ENCODE data around the gene ARHGEF28.

ARHGEF28 gene

GRCh38 chr5:73623901-73624404, 2.0 kb upstream of the ARHGEF28 start:
- TF ChIP-seq CTCF (IDR thresholded peaks at IDR 0.05; ENCODE audit: extremely low read depth, missing control alignments), result no peak
- no peak for DNase-seq (ENCODE audit: low spot score)

GRCh38 chr5:73624888-73625287, 1.1 kb upstream of the ARHGEF28 start:
- no peak for TF ChIP-seq CTCF (IDR thresholded peaks at IDR 0.05; ENCODE audit: extremely low read depth, missing control alignments)
- DNase-seq (ENCODE audit: low spot score), result no peak

- no peak for DNase-seq (ENCODE audit: low spot score)
- no peak for TF ChIP-seq CTCF (IDR thresholded peaks at IDR 0.05; ENCODE audit: extremely low read depth, missing control alignments)
Measured at GRCh38 chr5:73625372-73625943, 538 bp upstream of the ARHGEF28 start.

- TF ChIP-seq CTCF (IDR thresholded peaks at IDR 0.05; ENCODE audit: extremely low read depth, missing control alignments), result no peak
- DNase-seq (ENCODE audit: low spot score), result no peak
Measured at GRCh38 chr5:73626814-73627313, 868 bp downstream of the ARHGEF28 start.

GRCh38 chr5:73629456-73629855, 3.5 kb downstream of the ARHGEF28 start:
- TF ChIP-seq CTCF (IDR thresholded peaks at IDR 0.05; ENCODE audit: extremely low read depth, missing control alignments), result no peak
- no peak for DNase-seq (ENCODE audit: low spot score)

- no peak for DNase-seq (ENCODE audit: low spot score)
- no peak for TF ChIP-seq CTCF (IDR thresholded peaks at IDR 0.05; ENCODE audit: extremely low read depth, missing control alignments)
Measured at GRCh38 chr5:73630765-73631164, 4.8 kb downstream of the ARHGEF28 start.

- TF ChIP-seq CTCF (IDR thresholded peaks at IDR 0.05; ENCODE audit: extremely low read depth, missing control alignments), result no peak
Measured at GRCh38 chr5:73631500-73631899, 5.5 kb downstream of the ARHGEF28 start.

More at GRCh38 chr5:73631500-73631899, 5.5 kb downstream of the ARHGEF28 start:
- DNase-seq (ENCODE audit: low spot score), result no peak
